HL-60 (cell line): ENCODE data around the gene BRD8.

Source experiments
- CTCF ChIP-seq: IDR thresholded peaks from one replicate; pipeline ENCODE4 v1.5.1; 2011; ENCODE audit warnings: low read length, control low read depth, inconsistent platforms; ENCODE audit not compliant: insufficient read depth
- GABPA ChIP-seq: IDR thresholded peaks from 2 replicates; pipeline ENCODE4 v1.6.1; 2012; ENCODE audit warnings: low read depth
- POLR2AphosphoS5 ChIP-seq: IDR thresholded peaks from 2 replicates; pipeline ENCODE4 v1.6.1; 2012; ENCODE audit warnings: low read depth
- TF ChIP-seq, protein P1 (sequence below): IDR thresholded peaks from 2 replicates; pipeline ENCODE4 v1.6.1; 2012; ENCODE audit warnings: low read depth; ENCODE audit not compliant: insufficient replicate concordance

- TF ChIP-seq, protein P1, sequence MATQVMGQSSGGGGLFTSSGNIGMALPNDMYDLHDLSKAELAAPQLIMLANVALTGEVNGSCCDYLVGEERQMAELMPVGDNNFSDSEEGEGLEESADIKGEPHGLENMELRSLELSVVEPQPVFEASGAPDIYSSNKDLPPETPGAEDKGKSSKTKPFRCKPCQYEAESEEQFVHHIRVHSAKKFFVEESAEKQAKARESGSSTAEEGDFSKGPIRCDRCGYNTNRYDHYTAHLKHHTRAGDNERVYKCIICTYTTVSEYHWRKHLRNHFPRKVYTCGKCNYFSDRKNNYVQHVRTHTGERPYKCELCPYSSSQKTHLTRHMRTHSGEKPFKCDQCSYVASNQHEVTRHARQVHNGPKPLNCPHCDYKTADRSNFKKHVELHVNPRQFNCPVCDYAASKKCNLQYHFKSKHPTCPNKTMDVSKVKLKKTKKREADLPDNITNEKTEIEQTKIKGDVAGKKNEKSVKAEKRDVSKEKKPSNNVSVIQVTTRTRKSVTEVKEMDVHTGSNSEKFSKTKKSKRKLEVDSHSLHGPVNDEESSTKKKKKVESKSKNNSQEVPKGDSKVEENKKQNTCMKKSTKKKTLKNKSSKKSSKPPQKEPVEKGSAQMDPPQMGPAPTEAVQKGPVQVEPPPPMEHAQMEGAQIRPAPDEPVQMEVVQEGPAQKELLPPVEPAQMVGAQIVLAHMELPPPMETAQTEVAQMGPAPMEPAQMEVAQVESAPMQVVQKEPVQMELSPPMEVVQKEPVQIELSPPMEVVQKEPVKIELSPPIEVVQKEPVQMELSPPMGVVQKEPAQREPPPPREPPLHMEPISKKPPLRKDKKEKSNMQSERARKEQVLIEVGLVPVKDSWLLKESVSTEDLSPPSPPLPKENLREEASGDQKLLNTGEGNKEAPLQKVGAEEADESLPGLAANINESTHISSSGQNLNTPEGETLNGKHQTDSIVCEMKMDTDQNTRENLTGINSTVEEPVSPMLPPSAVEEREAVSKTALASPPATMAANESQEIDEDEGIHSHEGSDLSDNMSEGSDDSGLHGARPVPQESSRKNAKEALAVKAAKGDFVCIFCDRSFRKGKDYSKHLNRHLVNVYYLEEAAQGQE = no peak
- TF ChIP-seq GABPA = no peak
- TF ChIP-seq POLR2AphosphoS5 = no peak
- TF ChIP-seq CTCF = no peak
Measured at GRCh38 chr5:138160706-138161105, 17.7 kb downstream of the BRD8 start.
